GM19025 (cell line): ENCODE measurements around the gene ATP6AP1.
"Not testable (repeated sequence)": the region's sequence is repeated elsewhere in the genome, so short reads cannot be mapped to it uniquely, and the experiment has no call there.

Experiments
- ATAC-seq: cut with Tn5 transposase; IDR thresholded peaks from one replicate; pipeline ENCODE4 v1.9.1; 2021; ENCODE audit warnings: mild to moderate bottlenecking, low read depth, moderate library complexity; ENCODE audit not compliant: unreplicated experiment

Gene ATP6AP1

GRCh38 chrX:154428176-154429171 lies at the start of gene ATP6AP1:
Gene ATP6AP1 (plus strand): TSS chrX:154428677. CDS start chrX:154428693, 16 bp downstream.
- ATAC-seq, result peak; percentile 99

GRCh38 chrX:154378799-154379568 lies 49.5 kb upstream of the ATP6AP1 start, which contains the start of gene EMD:
Gene EMD (plus strand): TSS chrX:154379295. CDS start chrX:154379485, 190 bp downstream.
- peak; percentile 75 for ATAC-seq

GRCh38 chrX:154379569-154379951 lies 48.9 kb upstream of the ATP6AP1 start:
- ATAC-seq, result no peak

- no peak for ATAC-seq
These were observed 48.3 kb upstream of the ATP6AP1 start for GRCh38 chrX:154380153-154380552.

- no peak for ATAC-seq
These were observed 47.7 kb upstream of the ATP6AP1 start for GRCh38 chrX:154380787-154381186.

- ATAC-seq, result no peak
These were observed 47.2 kb upstream of the ATP6AP1 start for GRCh38 chrX:154381271-154381670.

- no peak for ATAC-seq
These were observed 45.9 kb upstream of the ATP6AP1 start for GRCh38 chrX:154382483-154383069.

GRCh38 chrX:154383359-154384283 lies 44.9 kb upstream of the ATP6AP1 start:
- no peak for ATAC-seq

GRCh38 chrX:154384284-154384892 lies 44.1 kb upstream of the ATP6AP1 start:
- no peak for ATAC-seq

- not testable (repeated sequence) for ATAC-seq
These were observed 40.4 kb upstream of the ATP6AP1 start for GRCh38 chrX:154388094-154388493.

- ATAC-seq, result not testable (repeated sequence)
These were observed 39.8 kb upstream of the ATP6AP1 start for GRCh38 chrX:154388649-154389048.

- ATAC-seq, result peak; percentile 65
These were observed 38.4 kb upstream of the ATP6AP1 start for GRCh38 chrX:154389812-154390747.

- not testable (repeated sequence) for ATAC-seq
These were observed 32.1 kb upstream of the ATP6AP1 start for GRCh38 chrX:154396363-154396762.

GRCh38 chrX:154396973-154397887 lies 31.2 kb upstream of the ATP6AP1 start:
- peak; percentile 55 for ATAC-seq

- ATAC-seq, result peak; percentile 73
These were observed 30.4 kb upstream of the ATP6AP1 start, which contains the start of gene RPL10 for GRCh38 chrX:154397888-154398667. Gene RPL10 (plus strand): TSS chrX:154398377. CDS start chrX:154398520, 143 bp downstream.
